SK-N-SH (cell line): Measurements from ENCODE around the gene NSA2. TPM values are rescaled to one million over a fixed set of nuclear protein-coding genes. Genes with fewer than 3 reads are reported as not detected.

ENCODE experiments used
- CTCF ChIA-PET: fragments of 300-600, 350-600 bp; formaldehyde crosslinking; extraction: SDS; loops from one replicate; lab custom pipeline; 2021; lab: Yijun Ruan, JAX
- POLR2A ChIA-PET: fragments of 350-600 bp; sonication (Branson Sonifier 250); formaldehyde crosslinking; extraction: SDS; loops from one replicate; lab custom pipeline; 2020; ENCODE audit warnings: antibody characterized with exemption, inconsistent platforms; lab: Yijun Ruan, JAX
- DNase-seq: peaks from one replicate; pipeline ENCODE4 v3.0.0; 2012
- H2AFZ ChIP-seq: fragments of 200-600 bp; sonication (generic); 2 replicates; pipeline ENCODE4 v1.8.1; 2016; ENCODE audit warnings: antibody characterized with exemption, mild to moderate bottlenecking, low read depth
- H3F3A ChIP-seq: fragments of 200-600 bp; sonication (generic); replicated peaks from 2 replicates; pipeline ENCODE3; 2016; ENCODE audit warnings: antibody characterized with exemption, mild to moderate bottlenecking; ENCODE audit not compliant: insufficient read depth
- H3K27ac ChIP-seq, 2 experiments: fragments of 200-500 bp in 1 of 2; fragments of 200-600 bp in 1 of 2; sonication (Bioruptor generic) in 1 of 2; sonication (generic), shearing (Covaris generic) in 1 of 2; 2 replicates each; pipeline versions ENCODE4 v1.5.1 to v1.6.1; 2014 to 2016; ENCODE audit warnings: low read depth in 2 of 2, inconsistent platforms in 1 of 2, low read length in 1 of 2, mild to moderate bottlenecking in 1 of 2, mixed read lengths in 1 of 2
- H3K27me3 ChIP-seq: fragments of 200-600 bp; sonication (generic), shearing (Covaris generic); 2 replicates; pipeline ENCODE4 v1.6.1; 2016; ENCODE audit warnings: mixed run types; ENCODE audit not compliant: insufficient read depth
- H3K36me3 ChIP-seq, 2 experiments: fragments of 200-500 bp in 1 of 2; fragments of 200-600 bp in 1 of 2; sonication (Bioruptor generic) in 1 of 2; sonication (generic) in 1 of 2; replicated peaks in 1 of 2; 2 replicates each; pipeline versions ENCODE3 to v1.5.1; 2014 to 2016; ENCODE audit warnings: low read length in 1 of 2, mild to moderate bottlenecking in 1 of 2; ENCODE audit not compliant: insufficient read depth in 2 of 2, control insufficient read depth in 1 of 2
- H3K4me1 ChIP-seq, 2 experiments: fragments of 200-500 bp in 1 of 2; fragments of 200-600 bp in 1 of 2; sonication (Bioruptor generic) in 1 of 2; sonication (generic), shearing (Covaris generic) in 1 of 2; 2 replicates each; pipeline versions ENCODE4 v1.5.1 to v1.6.1; 2014 to 2016; ENCODE audit warnings: low read depth in 1 of 2, low read length in 1 of 2, mixed run types in 1 of 2; ENCODE audit not compliant: insufficient read depth in 2 of 2, control insufficient read depth in 1 of 2
- H3K4me2 ChIP-seq: fragments of 200-600 bp; sonication (generic), shearing (Covaris generic); 2 replicates; pipeline ENCODE4 v1.6.1; 2017; ENCODE audit warnings: mixed run types
- H3K4me3 ChIP-seq, 2 experiments: fragments of 200-500 bp in 1 of 2; fragments of 200-600 bp in 1 of 2; sonication (Bioruptor generic) in 1 of 2; sonication (generic), shearing (Covaris generic) in 1 of 2; 2 replicates each; pipeline versions ENCODE4 v1.5.1 to v1.8.1; 2014 to 2016; ENCODE audit warnings: low read depth in 2 of 2, inconsistent platforms in 1 of 2, low read length in 1 of 2, mild to moderate bottlenecking in 1 of 2, mixed read lengths in 1 of 2, moderate library complexity in 1 of 2
- H3K79me2 ChIP-seq: fragments of 200-600 bp; sonication (generic); 2 replicates; pipeline ENCODE4 v1.8.1; 2017; ENCODE audit warnings: mild to moderate bottlenecking; ENCODE audit not compliant: insufficient read depth
- H3K9ac ChIP-seq: fragments of 200-600 bp; sonication (generic); 2 replicates; pipeline ENCODE4 v1.6.1; 2017; ENCODE audit warnings: mixed run types
- H3K9me2 ChIP-seq: fragments of 200-600 bp; sonication (generic); 2 replicates; pipeline ENCODE4 v1.6.1; 2017; ENCODE audit warnings: mixed run types
- H3K9me3 ChIP-seq: fragments of 200-600 bp; sonication (generic); 2 replicates; pipeline ENCODE4 v1.6.1; 2017; ENCODE audit warnings: mixed run types, mild to moderate bottlenecking, moderate library complexity
- H4K20me1 ChIP-seq: fragments of 200-600 bp; sonication (generic); 2 replicates; pipeline ENCODE4 v1.6.1; 2017; ENCODE audit warnings: mild to moderate bottlenecking, mixed run types; ENCODE audit not compliant: insufficient read depth
- EZH2phosphoT487 ChIP-seq: fragments of 200-600 bp; sonication (generic); IDR thresholded peaks from 2 replicates; pipeline ENCODE4 v1.6.1; 2017; ENCODE audit warnings: low read depth, mixed run types, mild to moderate bottlenecking, antibody characterized with exemption, moderate library complexity, borderline replicate concordance
- FOSL2 ChIP-seq: IDR thresholded peaks from 2 replicates; pipeline ENCODE4 v1.4.0; 2012; ENCODE audit warnings: low read depth, mild to moderate bottlenecking, moderate library complexity, borderline replicate concordance
- GATA2 ChIP-seq: sonication (generic); formaldehyde crosslinking; IDR thresholded peaks from 2 replicates; pipeline ENCODE4 v1.5.0; 2020; ENCODE audit warnings: mild to moderate bottlenecking, missing genetic modification reagents
- JUND ChIP-seq: IDR thresholded peaks from 2 replicates; pipeline ENCODE4 v1.4.0; 2012
- MEF2A ChIP-seq: IDR thresholded peaks from 2 replicates; pipeline ENCODE4 v1.4.0; 2012; ENCODE audit warnings: low read depth, borderline replicate concordance
- MXI1 ChIP-seq: IDR thresholded peaks from 2 replicates; pipeline ENCODE4 v1.6.1; 2012; ENCODE audit warnings: mild to moderate bottlenecking, low read depth, low read length, improper control_type of control experiment
- NFIC ChIP-seq: IDR thresholded peaks from 2 replicates; pipeline ENCODE4 v1.4.0; 2012; ENCODE audit warnings: borderline replicate concordance
- POLR2AphosphoS5 ChIP-seq: IDR thresholded peaks from 2 replicates; pipeline ENCODE4 v1.6.1; 2012; ENCODE audit warnings: low read depth, low read length
- RAD21 ChIP-seq: IDR thresholded peaks from 2 replicates; pipeline ENCODE4 v1.6.1; 2012; ENCODE audit warnings: mild to moderate bottlenecking, low read length
- RCOR1 ChIP-seq: fragments of 150-350 bp; IDR thresholded peaks from 2 replicates; pipeline ENCODE4 v1.6.1; 2017; ENCODE audit warnings: antibody characterized with exemption, low read length
- RFX5 ChIP-seq: IDR thresholded peaks from 2 replicates; pipeline ENCODE4 v1.6.1; 2012; ENCODE audit warnings: mild to moderate bottlenecking, improper control_type of control experiment, low read length
- RXRA ChIP-seq: IDR thresholded peaks from 2 replicates; pipeline ENCODE4 v1.4.0; 2012; ENCODE audit warnings: low read depth, mild to moderate bottlenecking, borderline replicate concordance
- SIN3A ChIP-seq: IDR thresholded peaks from 2 replicates; pipeline ENCODE4 v1.6.1; 2012; ENCODE audit warnings: low read depth, mild to moderate bottlenecking, low read length, moderate library complexity, borderline replicate concordance
- SMC3 ChIP-seq: IDR thresholded peaks from 2 replicates; pipeline ENCODE4 v1.6.1; 2012; ENCODE audit warnings: low read depth, low read length, improper control_type of control experiment
- TEAD4 ChIP-seq: IDR thresholded peaks from 2 replicates; pipeline ENCODE4 v1.4.0; 2012; ENCODE audit warnings: mild to moderate bottlenecking, borderline replicate concordance; ENCODE audit not compliant: insufficient read depth
- WGBS: methylation state at CpG from one replicate; pipeline ENCODE4 v1.1.6; 2017; ENCODE audit warnings: low lambda C conversion rate; 5-methylcytosine and 5-hydroxymethylcytosine counted together
- polyA plus RNA-seq, 3 experiments: library from polyadenylated mRNA; depleted of rRNA; stranded (reverse); fragments of >200 nt; gene quantifications; 2 replicates each; pipeline ENCODE4 v1.2.3, GENCODE V29; 2012
- TF ChIP-seq, protein P1 (sequence below): IDR thresholded peaks from 2 replicates; pipeline ENCODE4 v1.4.0; 2012; ENCODE audit warnings: low read depth, borderline replicate concordance
- TF ChIP-seq, protein P2 (sequence below): IDR thresholded peaks from 2 replicates; pipeline ENCODE4 v1.4.0; 2012; ENCODE audit warnings: low read depth, borderline replicate concordance
- TF ChIP-seq, protein P3 (sequence below): fragments of 150-350 bp; IDR thresholded peaks from 2 replicates; pipeline ENCODE4 v1.6.1; 2017; ENCODE audit warnings: antibody characterized with exemption, low read length, low read depth, borderline replicate concordance

Gene NSA2
- polyA plus RNA-seq, 1 of the 3 experiments (the other 2 are of a cell fraction): 81.0 TPM

DNA sequence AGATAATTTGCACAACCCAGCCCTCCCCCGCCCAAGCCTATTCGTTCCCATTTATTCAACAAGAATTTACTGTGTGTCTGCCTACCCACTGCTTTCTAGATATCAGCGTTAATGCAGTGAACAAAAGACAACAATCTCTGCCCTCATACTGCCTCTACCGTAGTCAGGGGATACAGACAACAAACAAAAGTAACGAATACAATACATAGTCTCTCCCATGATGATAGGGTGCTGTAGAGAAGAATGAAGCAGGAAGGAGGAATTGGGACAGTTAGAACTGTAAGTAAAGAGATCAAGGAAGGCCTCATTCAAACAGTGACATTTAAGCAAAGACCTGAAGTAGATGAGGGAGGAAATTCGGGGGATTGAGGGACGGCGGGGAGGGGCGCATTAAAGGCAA, 1.8 kb upstream of the NSA2 start (continued):
- TF ChIP-seq POLR2AphosphoS5 (no peak), SMC3 (no peak), RXRA (no peak), RCOR1 (no peak), NFIC (no peak), TEAD4 (no peak), FOSL2 (no peak), RFX5 (no peak), MXI1 (no peak)
- TF ChIP-seq, protein P1, sequence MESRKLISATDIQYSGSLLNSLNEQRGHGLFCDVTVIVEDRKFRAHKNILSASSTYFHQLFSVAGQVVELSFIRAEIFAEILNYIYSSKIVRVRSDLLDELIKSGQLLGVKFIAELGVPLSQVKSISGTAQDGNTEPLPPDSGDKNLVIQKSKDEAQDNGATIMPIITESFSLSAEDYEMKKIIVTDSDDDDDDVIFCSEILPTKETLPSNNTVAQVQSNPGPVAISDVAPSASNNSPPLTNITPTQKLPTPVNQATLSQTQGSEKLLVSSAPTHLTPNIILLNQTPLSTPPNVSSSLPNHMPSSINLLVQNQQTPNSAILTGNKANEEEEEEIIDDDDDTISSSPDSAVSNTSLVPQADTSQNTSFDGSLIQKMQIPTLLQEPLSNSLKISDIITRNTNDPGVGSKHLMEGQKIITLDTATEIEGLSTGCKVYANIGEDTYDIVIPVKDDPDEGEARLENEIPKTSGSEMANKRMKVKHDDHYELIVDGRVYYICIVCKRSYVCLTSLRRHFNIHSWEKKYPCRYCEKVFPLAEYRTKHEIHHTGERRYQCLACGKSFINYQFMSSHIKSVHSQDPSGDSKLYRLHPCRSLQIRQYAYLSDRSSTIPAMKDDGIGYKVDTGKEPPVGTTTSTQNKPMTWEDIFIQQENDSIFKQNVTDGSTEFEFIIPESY: no peak
- TF ChIP-seq, protein P2, sequence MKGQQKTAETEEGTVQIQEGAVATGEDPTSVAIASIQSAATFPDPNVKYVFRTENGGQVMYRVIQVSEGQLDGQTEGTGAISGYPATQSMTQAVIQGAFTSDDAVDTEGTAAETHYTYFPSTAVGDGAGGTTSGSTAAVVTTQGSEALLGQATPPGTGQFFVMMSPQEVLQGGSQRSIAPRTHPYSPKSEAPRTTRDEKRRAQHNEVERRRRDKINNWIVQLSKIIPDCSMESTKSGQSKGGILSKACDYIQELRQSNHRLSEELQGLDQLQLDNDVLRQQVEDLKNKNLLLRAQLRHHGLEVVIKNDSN: no peak
- TF ChIP-seq, all 33 proteins: peak for 0

DNA sequence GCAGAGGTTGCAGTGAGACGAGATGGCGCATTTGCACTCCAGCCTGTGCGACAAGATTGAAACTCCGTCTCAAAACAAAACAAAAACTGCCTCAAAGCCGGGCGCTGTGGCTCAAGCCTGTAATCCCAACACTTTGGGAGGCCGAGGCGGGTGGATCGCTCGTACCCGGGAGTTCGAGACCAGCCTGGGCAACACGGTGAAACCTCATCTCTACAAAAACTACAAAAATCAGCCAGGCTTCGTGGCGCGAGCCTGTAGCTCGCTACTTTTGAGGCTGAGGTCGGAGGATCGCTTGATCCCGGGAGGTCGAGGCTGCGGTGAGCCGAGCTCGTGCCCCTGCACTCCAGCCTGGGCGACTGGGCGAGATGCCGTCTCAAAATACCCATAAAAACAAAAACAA, 1.1 kb upstream of the NSA2 start:
- H3K9ac ChIP-seq: peak overlapping the region; percentile 87
- peaks cover 17 to 31% of the 10 kb centered on the region in 2 experiments; a peak in 3 of 4 replicates for H3K4me1 ChIP-seq
- ChIA-PET CTCF (interaction anchor here (0.7 to 2.4 kb wide), 13 partner anchors 11 to 571 kb away, joined by 3 to 15 read pairs (median 4); partner anchors contain the start of genes HEXB and HMGCR), POLR2A (no interaction called here)
- H4K20me1 ChIP-seq: no peaks in the 10 kb centered on the region
- peak overlapping the region; percentile 95 for H2AFZ ChIP-seq
- no peaks in the 10 kb centered on the region for H3K9me2 ChIP-seq
- H3K4me3 ChIP-seq: peak overlapping the region; percentile 98 to 100
- H3K9me3 ChIP-seq: no peaks in the 10 kb centered on the region
- H3F3A ChIP-seq: peaks cover 27% of the 10 kb centered on the region
- peak overlapping the region in 1 of 2 experiments; percentile 67; a peak in 2 of 4 replicates for H3K27ac ChIP-seq
- no peaks in the 10 kb centered on the region for H3K27me3 ChIP-seq
- DNase-seq: no peak
- 22% methylated on average over 27 of the region's 27 CpGs for WGBS
- peak overlapping the region; percentile 95 for H3K4me2 ChIP-seq
- no peak for TF ChIP-seq MXI1
- TF ChIP-seq JUND: no peak
- peaks cover 25 to 52% of the 10 kb centered on the region in 2 experiments for H3K36me3 ChIP-seq
- peaks cover 69% of the 10 kb centered on the region for H3K79me2 ChIP-seq

DNA sequence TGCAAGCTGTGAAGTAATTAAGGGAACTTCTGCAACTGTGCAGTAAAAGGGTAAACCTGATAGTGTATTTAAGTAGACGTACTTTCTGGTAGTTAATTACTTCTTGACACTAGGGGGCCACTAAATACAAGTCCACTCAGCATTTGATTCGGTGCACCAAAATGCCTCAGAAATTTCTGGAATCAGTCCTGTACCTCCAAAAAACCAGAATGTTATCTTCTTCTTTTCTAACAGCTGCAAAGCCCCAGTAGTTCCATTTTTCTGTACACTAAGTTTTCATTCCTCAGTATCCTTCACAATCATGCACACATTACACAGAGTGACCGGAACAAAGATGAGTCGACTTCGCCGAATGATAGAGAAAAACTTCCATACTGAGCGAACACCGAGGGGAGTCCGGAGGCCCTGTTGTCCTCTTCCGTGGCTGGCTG, 616 bp upstream of the NSA2 start:
- ChIA-PET POLR2A (interaction anchor here (0.7 to 1.0 kb wide), 2 partner anchors 9 to 15 kb away, joined by 3 read pairs; no protein-coding TSS in a partner anchor), CTCF (interaction anchor here (0.7 to 2.4 kb wide), 16 partner anchors 11 to 570 kb away, joined by 3 to 15 read pairs (median 4); partner anchors contain the start of genes HEXB and HMGCR)
- Histone ChIP-seq H3K27me3 (no peaks in the 10 kb centered on the region), H3F3A (peaks cover 27% of the 10 kb centered on the region), H3K36me3 (peaks cover 30 to 52% of the 10 kb centered on the region in 2 experiments), H3K79me2 (peaks cover 64% of the 10 kb centered on the region), H3K4me3 (peak overlapping the region; percentile 98 to 100), H3K27ac (peak overlapping the region; percentile 67 to 89), H2AFZ (peak overlapping the region; percentile 95), H3K9me2 (no peaks in the 10 kb centered on the region), H3K4me1 (peaks cover 17 to 31% of the 10 kb centered on the region in 2 experiments; a peak in 3 of 4 replicates), H3K4me2 (peak overlapping the region; percentile 95), H4K20me1 (no peaks in the 10 kb centered on the region), H3K9me3 (no peaks in the 10 kb centered on the region), H3K9ac (peak overlapping the region; percentile 87)
- DNase-seq: peak; percentile 63
- WGBS: under 1% methylated on average over 10 of the region's 10 CpGs
- TF ChIP-seq MXI1 (no peak), TEAD4 (no peak), SMC3 (peak; percentile 22; the same call in 1 of the 2 replicates), RXRA (no peak), EZH2phosphoT487 (no peak), RAD21 (peak; percentile 37), MEF2A (no peak), RCOR1 (no peak), SIN3A (no peak), JUND (no peak), GATA2 (CRISPR knock-in tag) (no peak), NFIC (no peak)
- TF ChIP-seq, protein P1: no peak
- TF ChIP-seq, protein P3, sequence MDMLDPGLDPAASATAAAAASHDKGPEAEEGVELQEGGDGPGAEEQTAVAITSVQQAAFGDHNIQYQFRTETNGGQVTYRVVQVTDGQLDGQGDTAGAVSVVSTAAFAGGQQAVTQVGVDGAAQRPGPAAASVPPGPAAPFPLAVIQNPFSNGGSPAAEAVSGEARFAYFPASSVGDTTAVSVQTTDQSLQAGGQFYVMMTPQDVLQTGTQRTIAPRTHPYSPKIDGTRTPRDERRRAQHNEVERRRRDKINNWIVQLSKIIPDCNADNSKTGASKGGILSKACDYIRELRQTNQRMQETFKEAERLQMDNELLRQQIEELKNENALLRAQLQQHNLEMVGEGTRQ: no peak
